HG03045 (cell line): Measurements from ENCODE around the gene DSPP.
A peak's percentile ranks its signal among the peaks of the same experiment; 100 is the strongest.
"Not testable (repeated sequence)": the region's sequence is repeated elsewhere in the genome, so short reads cannot be mapped to it uniquely, and the experiment has no call there.

Source experiments
- ATAC-seq: cut with Tn5 transposase; IDR thresholded peaks from one replicate; pipeline ENCODE4 v1.9.1; 2021; ENCODE audit warnings: mild to moderate bottlenecking, moderate library complexity; ENCODE audit not compliant: unreplicated experiment

DSPP gene

GRCh38 chr4:87608229-87608628 lies at the start of gene DSPP:
TSS of gene DSPP (plus strand) at chr4:87608529. CDS start at chr4:87610909, 2,380 bp downstream.
- ATAC-seq: no peak

- ATAC-seq: peak; percentile 99
These were observed 49.1 kb upstream of the DSPP start for GRCh38 chr4:87559090-87559837.

GRCh38 chr4:87560802-87561201 lies 47.5 kb upstream of the DSPP start:
- ATAC-seq: no peak

GRCh38 chr4:87565746-87566145 lies 42.6 kb upstream of the DSPP start:
- no peak for ATAC-seq

- ATAC-seq: no peak
These were observed 42.1 kb upstream of the DSPP start for GRCh38 chr4:87566276-87566675.

GRCh38 chr4:87567191-87567590 lies 41.1 kb upstream of the DSPP start:
- ATAC-seq: no peak

GRCh38 chr4:87570290-87570805 lies 38.0 kb upstream of the DSPP start:
- ATAC-seq: no peak

GRCh38 chr4:87574376-87574775 lies 34.0 kb upstream of the DSPP start:
- ATAC-seq: not testable (repeated sequence)

- ATAC-seq: no peak
These were observed 33.3 kb upstream of the DSPP start for GRCh38 chr4:87574996-87575395.

GRCh38 chr4:87575408-87575807 lies 32.9 kb upstream of the DSPP start:
- ATAC-seq: no peak

- ATAC-seq: no peak
These were observed 32.3 kb upstream of the DSPP start for GRCh38 chr4:87575983-87576382.

GRCh38 chr4:87579478-87579877 lies 28.9 kb upstream of the DSPP start:
- ATAC-seq: no peak

GRCh38 chr4:87580057-87580456 lies 28.3 kb upstream of the DSPP start:
- no peak for ATAC-seq

GRCh38 chr4:87584222-87584908 lies 24.0 kb upstream of the DSPP start:
- ATAC-seq: no peak

GRCh38 chr4:87589531-87589930 lies 18.8 kb upstream of the DSPP start:
- no peak for ATAC-seq

GRCh38 chr4:87592124-87592523 lies 16.2 kb upstream of the DSPP start:
- no peak for ATAC-seq

- no peak for ATAC-seq
These were observed 7.0 kb upstream of the DSPP start for GRCh38 chr4:87601361-87601760.

GRCh38 chr4:87614292-87614890 lies 6.1 kb downstream of the DSPP start:
- no peak for ATAC-seq

- ATAC-seq: no peak
These were observed 7.9 kb downstream of the DSPP start for GRCh38 chr4:87616268-87616667.

GRCh38 chr4:87620086-87620485 lies 11.8 kb downstream of the DSPP start:
- no peak for ATAC-seq

- no peak for ATAC-seq
These were observed 12.2 kb downstream of the DSPP start for GRCh38 chr4:87620491-87620890.

GRCh38 chr4:87622303-87622702 lies 14.0 kb downstream of the DSPP start:
- no peak for ATAC-seq
